GM18867 (cell line): ENCODE measurements around the gene OSR1.
"Not testable (repeated sequence)": the region's sequence is repeated elsewhere in the genome, so short reads cannot be mapped to it uniquely, and the experiment has no call there.

Experiments used
- ATAC-seq: cut with Tn5 transposase; IDR thresholded peaks from one replicate; pipeline ENCODE4 v1.9.1; 2021; ENCODE audit warnings: mild to moderate bottlenecking, moderate library complexity; ENCODE audit not compliant: unreplicated experiment

Gene OSR1

GRCh38 chr2:19337202-19337601, 21.2 kb downstream of the OSR1 start:
- ATAC-seq: no peak

GRCh38 chr2:19336781-19337180, 21.6 kb downstream of the OSR1 start:
- no peak for ATAC-seq

GRCh38 chr2:19332503-19332902, 25.9 kb downstream of the OSR1 start:
- ATAC-seq: no peak

GRCh38 chr2:19331450-19331849, 27.0 kb downstream of the OSR1 start:
- ATAC-seq: no peak

GRCh38 chr2:19330436-19330835, 28.0 kb downstream of the OSR1 start:
- ATAC-seq: no peak

- no peak for ATAC-seq
Measured at GRCh38 chr2:19329445-19329844, 29.0 kb downstream of the OSR1 start.

- ATAC-seq: no peak
Measured at GRCh38 chr2:19327496-19327895, 30.9 kb downstream of the OSR1 start.

GRCh38 chr2:19321946-19322345, 36.5 kb downstream of the OSR1 start:
- no peak for ATAC-seq

GRCh38 chr2:19320813-19321212, 37.6 kb downstream of the OSR1 start:
- ATAC-seq: no peak

- ATAC-seq: no peak
Measured at GRCh38 chr2:19319698-19320097, 38.7 kb downstream of the OSR1 start.

GRCh38 chr2:19319064-19319463, 39.4 kb downstream of the OSR1 start:
- ATAC-seq: no peak

GRCh38 chr2:19313553-19313952, 44.9 kb downstream of the OSR1 start:
- ATAC-seq: no peak

- peak; percentile 90 for ATAC-seq
Measured at GRCh38 chr2:19312949-19313348, 45.5 kb downstream of the OSR1 start.

- ATAC-seq: not testable (repeated sequence)
Measured at GRCh38 chr2:19306065-19306464, 52.4 kb downstream of the OSR1 start.

- not testable (repeated sequence) for ATAC-seq
Measured at GRCh38 chr2:19305400-19306055, 52.9 kb downstream of the OSR1 start.

GRCh38 chr2:19301706-19302105, 56.7 kb downstream of the OSR1 start:
- no peak for ATAC-seq
